ENCODE results near the gene PNLIPRP1. TPM values are rescaled to one million over a fixed set of nuclear protein-coding genes. Genes with fewer than 3 reads are reported as not detected.

PNLIPRP1 gene
- total RNA-seq, 1 experiment from 2014 or later: not detected

DNA sequence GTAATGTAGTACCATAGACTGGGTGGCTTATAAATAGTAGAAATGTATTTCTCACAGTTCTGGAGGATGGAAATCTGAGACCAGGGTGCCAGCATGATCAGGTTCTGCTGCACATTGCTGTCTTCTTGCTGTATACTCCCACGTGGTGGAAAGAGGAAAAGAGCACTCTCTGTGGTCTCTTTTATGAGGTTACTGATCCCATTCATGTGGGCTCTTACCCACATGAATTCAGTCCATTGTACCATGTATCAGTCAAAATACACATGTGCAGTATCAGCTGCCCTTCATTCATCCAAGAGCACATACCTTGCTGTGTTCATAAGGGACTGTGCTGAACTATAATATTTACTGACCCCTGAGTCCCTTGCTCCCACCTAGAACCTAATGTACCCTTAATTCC is 47.1 kb downstream of the PNLIPRP1 start:
- no peak overlapping the region for H3K4me3 Mint-ChIP-seq
- no peaks in the 10 kb centered on the region for H4K20me1 ChIP-seq (ENCODE audit: control insufficient read depth, insufficient read depth, insufficient read length)
- H3K27ac Mint-ChIP-seq: no peak overlapping the region
- TF ChIP-seq, protein P1, sequence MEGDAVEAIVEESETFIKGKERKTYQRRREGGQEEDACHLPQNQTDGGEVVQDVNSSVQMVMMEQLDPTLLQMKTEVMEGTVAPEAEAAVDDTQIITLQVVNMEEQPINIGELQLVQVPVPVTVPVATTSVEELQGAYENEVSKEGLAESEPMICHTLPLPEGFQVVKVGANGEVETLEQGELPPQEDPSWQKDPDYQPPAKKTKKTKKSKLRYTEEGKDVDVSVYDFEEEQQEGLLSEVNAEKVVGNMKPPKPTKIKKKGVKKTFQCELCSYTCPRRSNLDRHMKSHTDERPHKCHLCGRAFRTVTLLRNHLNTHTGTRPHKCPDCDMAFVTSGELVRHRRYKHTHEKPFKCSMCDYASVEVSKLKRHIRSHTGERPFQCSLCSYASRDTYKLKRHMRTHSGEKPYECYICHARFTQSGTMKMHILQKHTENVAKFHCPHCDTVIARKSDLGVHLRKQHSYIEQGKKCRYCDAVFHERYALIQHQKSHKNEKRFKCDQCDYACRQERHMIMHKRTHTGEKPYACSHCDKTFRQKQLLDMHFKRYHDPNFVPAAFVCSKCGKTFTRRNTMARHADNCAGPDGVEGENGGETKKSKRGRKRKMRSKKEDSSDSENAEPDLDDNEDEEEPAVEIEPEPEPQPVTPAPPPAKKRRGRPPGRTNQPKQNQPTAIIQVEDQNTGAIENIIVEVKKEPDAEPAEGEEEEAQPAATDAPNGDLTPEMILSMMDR (conservative IDR thresholded peaks at IDR 0.05): no peak
- no peak overlapping the region for H2AFZ ChIP-seq (ENCODE audit: low read length)
- no peak overlapping the region for H3K23ac ChIP-seq (ENCODE audit: insufficient read length, low read depth, low read length)
- H3K9me3 ChIP-seq (ENCODE audit: control insufficient read depth, low read depth, low read length): no peaks in the 10 kb centered on the region
- H2BK15ac ChIP-seq (ENCODE audit: low read depth, low read length): no peak overlapping the region
- no peak overlapping the region for H3T11ph ChIP-seq (ENCODE audit: low read length)
- H2BK120ac ChIP-seq (ENCODE audit: low read depth, low read length, poor library complexity, severe bottlenecking): no peak overlapping the region
- H3K4me1 Mint-ChIP-seq: peaks cover 7 to 10% of the 10 kb centered on the region in 2 experiments; a peak in 3 of 4 replicates
- no peak overlapping the region for H4K5ac ChIP-seq (ENCODE audit: insufficient read length, low read depth, low read length)
- no peak overlapping the region for H3K4me2 ChIP-seq (ENCODE audit: insufficient read depth, insufficient read length, low read length)
- no peaks in the 10 kb centered on the region for H3K36me3 Mint-ChIP-seq (ENCODE audit: insufficient read depth in 1 of 3, low read depth in 3 of 3)
- no peak overlapping the region for H3K14ac ChIP-seq (ENCODE audit: insufficient read depth, low read length)
- no peaks in the 10 kb centered on the region for H3K23me2 ChIP-seq (ENCODE audit: insufficient read length, low read depth, low read length, poor library complexity, severe bottlenecking)
- H3K18ac ChIP-seq (ENCODE audit: insufficient read length, low read depth, low read length): no peak overlapping the region
- no peaks in the 10 kb centered on the region for H3K79me1 ChIP-seq (ENCODE audit: insufficient read depth, low read depth, low read length, poor library complexity, severe bottlenecking)
- H3K27me3 Mint-ChIP-seq (ENCODE audit: low read depth): peaks cover 3% of the 10 kb centered on the region; the same call in 1 of the 2 replicates
- H3K56ac ChIP-seq (ENCODE audit: insufficient read length, low read depth, low read length): no peak overlapping the region
- no peak overlapping the region for H2BK20ac ChIP-seq (ENCODE audit: low read depth, low read length, poor library complexity, severe bottlenecking)
- no peaks in the 10 kb centered on the region for H3K79me2 ChIP-seq (ENCODE audit: insufficient read depth, low read length)
- no peaks in the 10 kb centered on the region for H3K27me3 ChIP-seq (ENCODE audit: insufficient read depth, low read length)
- no CpG with 5 or more reads among the region's 1 CpG for WGBS (ENCODE audit: extremely low coverage, insufficient read length, low lambda C conversion rate)
- peaks cover 0 to 5% of the 10 kb centered on the region in 2 experiments; a peak in 2 of 5 replicates for H3K9me3 Mint-ChIP-seq
- H4K91ac ChIP-seq (ENCODE audit: insufficient read length, low read depth, low read length): no peak overlapping the region
- no peak overlapping the region for H2BK12ac ChIP-seq (ENCODE audit: insufficient read length, low read depth, low read length)
- H3K4ac ChIP-seq (ENCODE audit: low read depth, low read length): no peak overlapping the region
- no peak overlapping the region for H2AK5ac ChIP-seq (ENCODE audit: insufficient read length, low read length)
- no peak overlapping the region for H4K8ac ChIP-seq (replicated peaks; ENCODE audit: insufficient read length, low read depth, low read length)
- no peak overlapping the region for H2BK5ac ChIP-seq (ENCODE audit: insufficient read length, low read length)
- DNase-seq: no peak
- H3K4me1 ChIP-seq (ENCODE audit: insufficient read depth, low read length): no peaks in the 10 kb centered on the region
- H3K27ac ChIP-seq (ENCODE audit: insufficient read length, low read depth, low read length): no peak overlapping the region
- H3K9ac ChIP-seq (ENCODE audit: extremely low read depth, insufficient read length, low read length): no peak overlapping the region

Data from H9 (cell line).